SK-N-SH treated with all-trans-retinoic acid at 6 μM for 48 hours (cell line): Measurements from ENCODE around the gene TAS2R3.

Experiments used
- ATAC-seq: fragments of 200-7000 bp; cut with Tn5 transposase; 3 replicates; pipeline ENCODE4 v1.9.1; 2020; ENCODE audit warnings: mild to moderate bottlenecking, moderate library complexity
- ARNTL ChIP-seq: fragments of 450-650 bp; formaldehyde crosslinking; IDR thresholded peaks from 2 replicates; pipeline ENCODE4 v1.5.0; 2020; ENCODE audit warnings: low read depth, mild to moderate bottlenecking, moderate library complexity, borderline replicate concordance
- BACH2 ChIP-seq: fragments of 250-450 bp; sonication (Bioruptor Pico); IDR thresholded peaks from 2 replicates; pipeline ENCODE4 v1.9.0; 2021; ENCODE audit warnings: mild to moderate bottlenecking, borderline replicate concordance
- CREB5 ChIP-seq: fragments of 250-450 bp; sonication (Bioruptor Pico); IDR thresholded peaks from 2 replicates; pipeline ENCODE4 v1.5.1; 2020; ENCODE audit warnings: low read depth, mild to moderate bottlenecking, moderate library complexity
- CSDC2 ChIP-seq: fragments of 250-450 bp; sonication (Bioruptor Pico); IDR thresholded peaks from 2 replicates; pipeline ENCODE4 v1.5.0; 2020; ENCODE audit warnings: mild to moderate bottlenecking, moderate library complexity
- CSRNP3 ChIP-seq: fragments of 250-450 bp; sonication (Bioruptor Pico); IDR thresholded peaks from 2 replicates; pipeline ENCODE4 v1.5.1; 2021; ENCODE audit warnings: mild to moderate bottlenecking, moderate library complexity
- ESRRG ChIP-seq: fragments of 250-450 bp; sonication (Bioruptor Pico); IDR thresholded peaks from 2 replicates; pipeline ENCODE4 v1.6.1; 2021; ENCODE audit warnings: mild to moderate bottlenecking
- GLIS3 ChIP-seq: fragments of 250-450 bp; sonication (Bioruptor Pico); IDR thresholded peaks from 2 replicates; pipeline ENCODE4 v1.5.0; 2020; ENCODE audit warnings: mild to moderate bottlenecking, moderate library complexity
- ISL1 ChIP-seq: fragments of 250-450 bp; sonication (Bioruptor Pico); IDR thresholded peaks from 2 replicates; pipeline ENCODE4 v2.1.2; 2022; ENCODE audit warnings: mild to moderate bottlenecking, moderate library complexity
- OSR1 ChIP-seq: fragments of 250-450 bp; sonication (Bioruptor Pico); IDR thresholded peaks from 2 replicates; pipeline ENCODE4 v1.8.0; 2022; ENCODE audit warnings: moderate library complexity, mild to moderate bottlenecking, inconsistent platforms
- PATZ1 ChIP-seq: fragments of 250-450 bp; sonication (Bioruptor Pico); IDR thresholded peaks from 2 replicates; pipeline ENCODE4 v1.8.0; 2020; ENCODE audit warnings: mild to moderate bottlenecking, moderate library complexity, borderline replicate concordance
- POU6F1 ChIP-seq: fragments of 250-450 bp; sonication (Bioruptor Pico); IDR thresholded peaks from 2 replicates; pipeline ENCODE4 v1.8.0; 2021; ENCODE audit warnings: low read depth, mild to moderate bottlenecking, moderate library complexity, borderline replicate concordance
- PPARA ChIP-seq: fragments of 250-450 bp; sonication (Bioruptor Pico); IDR thresholded peaks from 2 replicates; pipeline ENCODE4 v1.5.0; 2020; ENCODE audit warnings: mild to moderate bottlenecking, borderline replicate concordance
- RARB ChIP-seq: fragments of 250-450 bp; sonication (Bioruptor Pico); IDR thresholded peaks from 2 replicates; pipeline ENCODE4 v1.8.0; 2021; ENCODE audit warnings: mild to moderate bottlenecking, moderate library complexity
- SNAI2 ChIP-seq: fragments of 250-450 bp; sonication (Bioruptor Pico); IDR thresholded peaks from 2 replicates; pipeline ENCODE4 v1.5.0; 2020; ENCODE audit warnings: mild to moderate bottlenecking, moderate library complexity
- TCF4 ChIP-seq: fragments of 250-450 bp; sonication (Bioruptor Pico); IDR thresholded peaks from 2 replicates; pipeline ENCODE4 v1.8.0; 2021; ENCODE audit warnings: mild to moderate bottlenecking, moderate library complexity, borderline replicate concordance
- TOX ChIP-seq: fragments of 250-450 bp; sonication (Bioruptor Pico); IDR thresholded peaks from 2 replicates; pipeline ENCODE4 v1.8.0; 2021; ENCODE audit warnings: mild to moderate bottlenecking, moderate library complexity, borderline replicate concordance
- TSHZ2 ChIP-seq: fragments of 250-450 bp; sonication (Bioruptor Pico); IDR thresholded peaks from 2 replicates; pipeline ENCODE4 v1.5.0; 2020; ENCODE audit warnings: mild to moderate bottlenecking, moderate library complexity
- ZC3H10 ChIP-seq: fragments of 250-450 bp; sonication (Bioruptor Pico); IDR thresholded peaks from 2 replicates; pipeline ENCODE4 v1.5.1; 2021; ENCODE audit warnings: mild to moderate bottlenecking, moderate library complexity
- ZFP3 ChIP-seq: fragments of 250-450 bp; sonication (Bioruptor Pico); IDR thresholded peaks from 2 replicates; pipeline ENCODE4 v1.5.0; 2020; ENCODE audit warnings: mild to moderate bottlenecking, moderate library complexity
- ZFP30 ChIP-seq: fragments of 450-650 bp; formaldehyde crosslinking; IDR thresholded peaks from 2 replicates; pipeline ENCODE4 v1.5.0; 2022; ENCODE audit warnings: mild to moderate bottlenecking, moderate library complexity
- ZNF565 ChIP-seq: fragments of 450-650 bp; formaldehyde crosslinking; conservative IDR thresholded peaks from 2 replicates; pipeline ENCODE4 v1.5.0; 2020; ENCODE audit warnings: low read depth, mild to moderate bottlenecking, moderate library complexity
- ZNF70 ChIP-seq: fragments of 450-650 bp; formaldehyde crosslinking; IDR thresholded peaks from 2 replicates; pipeline ENCODE4 v1.5.0; 2020; ENCODE audit warnings: mild to moderate bottlenecking, moderate library complexity
- ZNF8 ChIP-seq: fragments of 450-650 bp; formaldehyde crosslinking; IDR thresholded peaks from 2 replicates; pipeline ENCODE4 v1.5.0; 2020; ENCODE audit warnings: mild to moderate bottlenecking, moderate library complexity

The TAS2R3 gene

GRCh38 chr7:141788296-141788695 is 24.4 kb downstream of the TAS2R3 start:
- TF ChIP-seq TSHZ2 (no peak), ESRRG (no peak), TCF4 (CRISPR knock-in tag) (no peak), PPARA (no peak), ZNF8 (CRISPR knock-in tag) (no peak), ZFP3 (no peak), BACH2 (no peak), ARNTL (no peak), CREB5 (CRISPR knock-in tag) (no peak), ZC3H10 (no peak), GLIS3 (CRISPR knock-in tag) (no peak), ISL1 (CRISPR knock-in tag) (no peak), ZNF565 (CRISPR knock-in tag) (no peak), PATZ1 (no peak), CSRNP3 (CRISPR knock-in tag) (no peak)
- no peak for ATAC-seq

GRCh38 chr7:141789917-141790316 is 26.0 kb downstream of the TAS2R3 start, which contains the start of gene TAS2R5:
Gene TAS2R5 (plus strand): TSS chr7:141790217. CDS start chr7:141790362, 145 bp downstream.
- ATAC-seq, result no peak
- TF ChIP-seq SNAI2, result no peak
- no peak for TF ChIP-seq ARNTL
- no peak for TF ChIP-seq OSR1 (CRISPR knock-in tag)
- TF ChIP-seq GLIS3 (CRISPR knock-in tag), result no peak
- no peak for TF ChIP-seq ISL1 (CRISPR knock-in tag)
- TF ChIP-seq TCF4 (CRISPR knock-in tag), result no peak
- no peak for TF ChIP-seq ZFP30 (CRISPR knock-in tag)
- TF ChIP-seq BACH2, result no peak
- no peak for TF ChIP-seq TSHZ2
- TF ChIP-seq CSDC2 (CRISPR knock-in tag), result no peak
- TF ChIP-seq PPARA, result no peak
- TF ChIP-seq ZFP3, result no peak
- TF ChIP-seq RARB (CRISPR knock-in tag), result no peak
- no peak for TF ChIP-seq POU6F1 (CRISPR knock-in tag)
- no peak for TF ChIP-seq CSRNP3 (CRISPR knock-in tag)
- TF ChIP-seq ZNF70, result no peak
- TF ChIP-seq TOX (CRISPR knock-in tag), result no peak
- TF ChIP-seq ZNF565 (CRISPR knock-in tag), result no peak
